Prostate gland (tissue), 2 donors: ENCODE measurements around the gene GALC.

ENCODE experiments used
- POLR2A ChIP-seq: fragments of 450-650 bp; IDR thresholded peaks from one replicate; pipeline ENCODE4 v1.6.1; 2016; ENCODE audit warnings: antibody characterized with exemption, mild to moderate bottlenecking
- POLR2AphosphoS5 ChIP-seq: sonication (generic); formaldehyde crosslinking; IDR thresholded peaks from one replicate; pipeline ENCODE4 v1.6.1; 2017; ENCODE audit warnings: antibody characterized with exemption
- TF ChIP-seq, protein P1 (sequence below), 4 experiments: fragments of 200-600 bp in 2 of 4; fragments of 450-650 bp in 2 of 4; sonication (generic) in 2 of 4; IDR thresholded peaks; 1 replicate in 3 of 4; 2 replicates in 1 of 4; pipeline ENCODE4 v1.5.1; 2016 to 2019; ENCODE audit warnings: antibody characterized with exemption in 4 of 4, mild to moderate bottlenecking in 2 of 4, moderate library complexity in 2 of 4

DNA sequence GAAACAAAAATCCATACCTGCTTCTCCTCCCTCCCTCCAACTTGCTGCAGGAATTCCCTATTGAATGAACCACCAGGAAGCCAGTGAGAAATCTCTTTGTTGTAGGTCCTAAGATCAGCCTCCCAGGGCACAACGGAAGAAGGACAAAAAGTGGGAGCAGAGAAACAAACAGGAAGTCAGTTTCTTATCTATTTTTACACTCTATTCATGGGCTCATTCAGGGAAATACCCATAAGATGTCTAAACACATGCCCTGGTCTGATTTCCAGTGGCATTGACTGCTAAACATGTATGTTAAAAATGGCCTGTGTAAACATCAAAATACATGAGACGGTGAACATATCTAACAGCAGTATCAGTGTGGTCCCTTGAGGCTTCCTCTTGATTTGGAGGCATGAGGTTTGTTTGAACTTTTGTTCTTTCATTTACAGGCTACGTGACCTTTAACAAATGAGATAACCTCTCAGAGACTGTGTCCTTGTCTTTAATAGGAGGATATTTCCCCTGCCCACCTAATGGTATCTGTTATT, 30.7 kb upstream of the GALC start:
- TF ChIP-seq, protein P1, sequence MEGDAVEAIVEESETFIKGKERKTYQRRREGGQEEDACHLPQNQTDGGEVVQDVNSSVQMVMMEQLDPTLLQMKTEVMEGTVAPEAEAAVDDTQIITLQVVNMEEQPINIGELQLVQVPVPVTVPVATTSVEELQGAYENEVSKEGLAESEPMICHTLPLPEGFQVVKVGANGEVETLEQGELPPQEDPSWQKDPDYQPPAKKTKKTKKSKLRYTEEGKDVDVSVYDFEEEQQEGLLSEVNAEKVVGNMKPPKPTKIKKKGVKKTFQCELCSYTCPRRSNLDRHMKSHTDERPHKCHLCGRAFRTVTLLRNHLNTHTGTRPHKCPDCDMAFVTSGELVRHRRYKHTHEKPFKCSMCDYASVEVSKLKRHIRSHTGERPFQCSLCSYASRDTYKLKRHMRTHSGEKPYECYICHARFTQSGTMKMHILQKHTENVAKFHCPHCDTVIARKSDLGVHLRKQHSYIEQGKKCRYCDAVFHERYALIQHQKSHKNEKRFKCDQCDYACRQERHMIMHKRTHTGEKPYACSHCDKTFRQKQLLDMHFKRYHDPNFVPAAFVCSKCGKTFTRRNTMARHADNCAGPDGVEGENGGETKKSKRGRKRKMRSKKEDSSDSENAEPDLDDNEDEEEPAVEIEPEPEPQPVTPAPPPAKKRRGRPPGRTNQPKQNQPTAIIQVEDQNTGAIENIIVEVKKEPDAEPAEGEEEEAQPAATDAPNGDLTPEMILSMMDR (IDR thresholded peaks at IDR 0.05): no peak
- TF ChIP-seq POLR2AphosphoS5 (no peak), POLR2A (no peak)
